GM21825 (cell line): ENCODE data around the gene TIGD2.
"Not testable (repeated sequence)": the region's sequence is repeated elsewhere in the genome, so short reads cannot be mapped to it uniquely, and the experiment has no call there.

ENCODE experiments used
- ATAC-seq: cut with Tn5 transposase; IDR thresholded peaks from one replicate; pipeline ENCODE4 v1.9.1; 2021; ENCODE audit warnings: mild to moderate bottlenecking, moderate library complexity; ENCODE audit not compliant: unreplicated experiment

The TIGD2 gene

DNA sequence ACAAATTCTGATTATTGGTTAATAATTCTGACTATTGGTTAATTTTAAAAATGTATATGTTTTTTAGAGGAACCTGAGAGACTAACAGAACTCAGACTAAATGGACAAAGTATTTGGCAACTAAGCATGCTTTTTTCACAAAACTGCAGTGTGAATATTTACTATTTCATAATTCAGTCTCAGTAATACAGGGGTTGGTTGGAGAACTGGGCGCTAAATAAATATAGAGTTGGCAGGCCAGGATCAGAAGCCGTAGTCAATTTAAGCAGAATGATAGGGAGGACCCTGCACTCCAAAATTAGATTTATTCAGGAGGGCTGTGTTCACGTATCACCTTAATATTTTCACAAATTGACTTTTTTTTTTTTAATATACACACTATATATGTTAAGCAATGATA is 5.8 kb downstream of the TIGD2 start:
- no peak for ATAC-seq

GRCh38 chr4:89119166-89119565 is 7.8 kb downstream of the TIGD2 start:
- ATAC-seq: no peak

- no peak for ATAC-seq
These were observed 8.5 kb downstream of the TIGD2 start for GRCh38 chr4:89119836-89120235.

GRCh38 chr4:89121387-89122068 is 10.2 kb downstream of the TIGD2 start:
- no peak for ATAC-seq

DNA sequence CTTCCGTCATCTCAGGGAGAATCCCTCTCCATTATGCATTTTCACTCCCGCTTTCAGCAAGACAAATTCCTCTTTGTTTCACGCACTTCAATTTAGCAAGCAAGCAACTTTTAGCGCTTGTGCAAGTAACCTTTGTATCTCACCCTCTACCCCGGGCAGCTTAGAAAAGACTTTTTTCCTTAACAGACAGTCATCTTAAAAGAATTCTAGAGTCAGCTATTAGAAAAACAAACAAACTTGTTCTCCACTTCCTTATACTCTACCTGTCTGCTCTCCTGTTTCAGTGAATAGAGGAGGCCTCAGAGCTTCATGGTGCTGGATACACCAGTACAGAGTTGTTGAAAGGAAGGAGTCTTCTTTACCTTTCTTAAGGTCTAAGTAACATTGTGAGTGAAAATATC is 12.1 kb downstream of the TIGD2 start:
- ATAC-seq: no peak

DNA sequence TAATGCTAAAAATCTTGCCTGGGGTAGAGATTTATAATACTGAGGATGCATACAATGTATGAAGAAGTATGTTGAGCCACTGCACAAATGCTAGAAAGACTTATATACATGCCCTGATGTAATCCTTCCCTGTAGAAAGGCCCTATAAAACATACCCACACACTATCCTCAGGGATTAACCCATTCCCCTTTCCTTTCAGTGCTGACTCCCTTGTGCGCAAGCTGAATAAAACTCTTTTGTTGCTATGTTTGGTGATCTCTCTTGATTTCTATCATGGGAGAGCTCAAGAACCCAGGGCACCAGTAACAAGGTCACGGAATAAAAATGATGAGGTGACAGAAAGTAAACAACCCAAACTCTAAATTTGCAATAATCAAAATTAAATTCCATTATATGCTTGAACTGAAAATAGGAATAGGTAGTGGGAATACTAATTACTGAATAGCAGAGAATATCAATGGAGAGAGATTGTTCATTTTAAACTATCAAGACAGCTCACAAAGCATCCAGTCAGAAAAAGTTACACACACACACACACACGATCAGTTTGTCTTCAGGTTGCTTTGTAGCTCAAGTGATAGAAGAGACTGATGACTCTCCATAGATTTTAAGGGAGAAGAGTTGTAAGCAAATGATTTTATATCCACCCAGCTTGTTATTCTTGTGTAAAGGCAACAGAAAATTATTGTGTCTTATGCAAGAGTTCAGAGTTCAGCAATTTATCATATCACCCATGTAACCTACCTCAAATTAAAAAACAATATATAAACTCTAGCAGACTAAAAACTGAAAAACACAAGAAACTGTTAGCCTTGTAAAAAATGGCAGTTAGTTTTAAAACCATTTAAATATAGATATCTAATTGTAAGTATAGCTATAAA is 14.8 kb downstream of the TIGD2 start:
- no peak for ATAC-seq

DNA sequence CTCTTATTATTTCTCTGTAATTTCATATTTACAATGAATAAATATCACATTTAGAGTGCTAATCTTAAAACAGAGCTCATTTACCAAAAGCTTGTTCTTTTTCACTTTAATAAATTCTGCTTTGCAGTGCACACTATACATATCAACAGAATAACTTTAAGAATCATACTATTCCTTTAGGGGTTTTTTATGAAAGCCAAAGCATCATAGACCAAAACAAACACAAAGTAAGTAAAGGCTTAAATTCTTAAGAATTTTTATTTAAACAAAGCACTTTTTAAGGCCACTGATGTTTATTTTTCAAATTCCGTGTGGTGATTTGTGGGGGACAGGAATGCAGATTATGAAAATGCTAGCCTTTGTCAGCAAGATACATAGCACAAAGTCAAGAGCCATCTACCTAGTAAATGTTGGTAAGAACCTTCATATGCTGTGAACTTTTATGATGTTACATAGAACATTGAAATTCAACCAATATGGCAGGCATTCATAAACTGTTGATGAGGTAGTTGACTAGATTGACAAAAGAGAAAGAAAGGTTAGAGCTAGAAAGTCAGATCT is 17.8 kb downstream of the TIGD2 start:
- ATAC-seq: no peak

GRCh38 chr4:89134775-89135319 is 23.5 kb downstream of the TIGD2 start:
- no peak for ATAC-seq

- no peak for ATAC-seq
These were observed 25.2 kb downstream of the TIGD2 start for GRCh38 chr4:89136525-89136924.

- ATAC-seq: no peak
These were observed 25.9 kb downstream of the TIGD2 start for GRCh38 chr4:89137231-89137630.

DNA sequence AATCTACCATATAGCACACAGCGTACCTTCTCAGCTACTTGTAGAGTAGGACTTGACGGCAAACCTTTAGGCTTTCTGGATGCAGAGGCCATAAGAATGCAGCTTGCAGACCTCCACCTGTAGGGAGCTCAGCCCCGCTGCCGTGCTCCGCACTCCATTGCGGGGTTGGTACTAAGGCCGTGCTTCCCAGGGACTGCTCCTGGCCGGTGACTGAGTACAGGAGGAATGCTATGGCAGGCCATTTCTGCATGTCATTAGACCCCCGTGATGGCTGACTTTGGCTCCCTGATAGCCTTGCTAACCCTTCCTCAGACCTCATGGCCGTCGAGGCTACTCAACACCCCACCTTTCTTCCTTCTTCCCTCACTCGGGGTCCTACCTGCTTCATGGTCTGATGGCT is 26.4 kb downstream of the TIGD2 start:
- no peak for ATAC-seq

GRCh38 chr4:89140168-89140759 is 28.9 kb downstream of the TIGD2 start:
- ATAC-seq: no peak

- peak; percentile 83 for ATAC-seq
These were observed 31.6 kb downstream of the TIGD2 start for GRCh38 chr4:89142691-89143669.

DNA sequence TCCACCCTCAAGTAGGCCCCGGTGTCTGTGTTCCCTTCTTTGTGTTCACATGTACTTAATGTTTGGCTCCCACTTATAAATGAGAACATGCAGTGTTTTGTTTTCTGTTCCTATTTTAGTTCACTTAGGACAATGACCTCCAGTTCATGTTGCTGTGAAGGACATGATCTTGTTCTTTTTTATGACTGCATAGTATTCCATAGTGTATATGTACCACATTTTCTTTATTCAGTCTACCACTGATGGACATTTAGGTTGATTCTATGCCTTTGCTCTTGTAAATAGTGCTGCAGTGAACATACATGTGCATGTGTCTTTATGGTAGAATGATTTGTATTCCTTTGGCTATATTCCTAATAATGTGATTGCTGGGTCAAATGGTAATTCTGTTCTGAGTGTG is 33.3 kb downstream of the TIGD2 start:
- not testable (repeated sequence) for ATAC-seq

GRCh38 chr4:89146196-89146595 is 34.9 kb downstream of the TIGD2 start:
- no peak for ATAC-seq

DNA sequence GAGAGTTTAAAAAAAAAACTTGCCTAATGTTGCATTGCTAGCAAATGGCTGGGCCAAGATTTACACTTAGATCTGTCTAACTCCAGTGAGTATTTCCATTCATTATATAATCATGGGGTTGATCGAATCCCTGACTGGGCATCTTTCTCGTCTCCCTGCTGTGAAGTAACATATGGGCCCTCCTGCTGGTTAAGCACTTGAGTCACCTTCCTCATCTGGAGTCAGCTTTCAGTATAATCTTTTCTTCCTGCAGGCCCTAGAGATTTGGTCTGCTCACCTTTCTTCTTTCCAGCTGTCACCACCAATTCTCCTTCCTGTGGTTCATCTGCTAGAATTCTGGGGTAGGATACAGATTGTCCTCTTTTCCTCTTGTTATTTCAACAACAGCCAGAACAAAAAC is 41.6 kb downstream of the TIGD2 start:
- ATAC-seq: no peak

GRCh38 chr4:89156174-89156914 is 45.0 kb downstream of the TIGD2 start:
- no peak for ATAC-seq

DNA sequence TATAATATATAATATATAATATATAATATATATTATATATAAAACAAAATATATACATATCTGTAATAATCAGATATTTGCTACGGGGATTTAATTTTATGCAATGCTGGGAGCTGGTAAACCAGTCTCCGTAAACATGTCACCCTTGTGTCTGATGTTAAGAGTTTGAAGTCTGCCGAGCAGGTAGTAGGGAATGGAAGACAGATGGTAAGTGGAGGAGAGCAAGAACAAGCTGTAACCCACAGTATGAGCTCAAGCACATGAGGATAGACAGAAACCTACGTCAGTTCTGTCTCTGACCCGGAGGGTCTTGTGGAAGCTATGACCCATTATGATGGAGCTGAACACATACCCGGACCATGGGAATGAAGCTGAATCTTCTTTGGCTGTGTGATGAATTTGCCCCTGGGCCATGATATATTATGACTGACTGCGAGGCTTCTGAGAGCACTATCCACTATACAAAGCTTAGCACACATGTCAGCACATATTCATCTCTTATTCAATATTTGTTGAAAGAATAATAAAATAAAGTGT is 46.2 kb downstream of the TIGD2 start:
- no peak for ATAC-seq

DNA sequence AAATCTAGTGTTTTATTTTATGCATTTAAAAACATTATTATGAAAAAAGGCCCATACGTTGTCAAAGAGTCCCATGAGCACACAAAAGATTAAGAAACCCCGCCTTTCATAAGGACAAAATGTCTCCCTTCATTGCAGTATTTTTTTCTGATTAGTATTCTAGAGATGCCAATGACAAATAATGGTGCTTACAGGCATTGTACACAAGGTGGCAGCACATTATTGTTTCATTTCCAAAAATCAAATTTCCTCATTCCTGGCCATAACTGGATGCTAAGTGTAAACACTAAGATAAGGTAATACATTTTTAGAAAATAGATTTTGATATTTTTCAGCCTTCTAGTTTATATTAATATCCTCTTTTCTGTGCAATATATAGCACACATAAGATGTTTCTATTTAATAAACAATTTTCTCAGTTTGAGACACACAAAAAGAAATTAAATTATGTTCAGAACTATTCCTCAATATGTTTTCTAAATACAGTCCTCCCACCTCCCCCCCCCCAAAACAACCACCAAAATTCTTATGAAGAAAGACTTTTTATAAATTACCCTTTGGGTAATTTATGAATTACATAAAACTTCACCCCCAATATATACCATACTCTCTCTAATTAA is 47.7 kb downstream of the TIGD2 start:
- ATAC-seq: no peak
